ENCODE data around the gene TMEM218.

DNA sequence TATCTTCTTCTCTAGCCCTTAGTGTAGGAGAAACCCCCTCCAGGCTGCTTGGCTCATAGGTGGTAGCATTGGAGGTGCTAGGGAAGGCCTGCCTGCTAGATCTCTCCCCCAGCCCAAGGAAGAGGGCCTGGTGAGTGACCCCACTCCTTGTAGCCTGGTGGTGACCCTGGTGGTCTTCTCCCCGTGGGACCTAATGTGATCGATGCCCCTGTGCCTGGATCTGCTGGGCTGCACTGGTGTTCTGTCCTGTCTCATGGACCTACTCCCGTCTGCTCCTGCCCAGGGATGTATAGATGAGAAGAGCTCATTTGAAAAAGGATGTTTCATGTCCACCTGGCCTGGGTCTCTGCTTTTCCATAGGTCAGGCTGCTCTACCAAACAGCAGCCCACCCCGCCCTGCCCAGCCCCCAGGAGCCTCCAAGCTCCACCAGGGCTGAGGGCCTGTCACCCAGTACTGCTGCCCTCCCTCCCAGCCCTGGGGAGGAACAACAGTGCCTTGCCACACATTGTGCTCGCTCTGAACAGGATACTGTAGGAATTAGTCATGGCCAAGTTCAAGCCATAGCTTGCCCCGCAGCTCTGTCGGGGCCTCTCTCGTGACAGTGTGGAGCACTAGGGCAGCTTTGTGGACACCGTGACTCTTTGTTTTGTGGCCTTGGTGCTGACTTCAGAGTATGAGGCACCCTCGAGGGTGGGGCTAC is 28.7 kb downstream of the TMEM218 start:
- TF ChIP-seq, protein P1, sequence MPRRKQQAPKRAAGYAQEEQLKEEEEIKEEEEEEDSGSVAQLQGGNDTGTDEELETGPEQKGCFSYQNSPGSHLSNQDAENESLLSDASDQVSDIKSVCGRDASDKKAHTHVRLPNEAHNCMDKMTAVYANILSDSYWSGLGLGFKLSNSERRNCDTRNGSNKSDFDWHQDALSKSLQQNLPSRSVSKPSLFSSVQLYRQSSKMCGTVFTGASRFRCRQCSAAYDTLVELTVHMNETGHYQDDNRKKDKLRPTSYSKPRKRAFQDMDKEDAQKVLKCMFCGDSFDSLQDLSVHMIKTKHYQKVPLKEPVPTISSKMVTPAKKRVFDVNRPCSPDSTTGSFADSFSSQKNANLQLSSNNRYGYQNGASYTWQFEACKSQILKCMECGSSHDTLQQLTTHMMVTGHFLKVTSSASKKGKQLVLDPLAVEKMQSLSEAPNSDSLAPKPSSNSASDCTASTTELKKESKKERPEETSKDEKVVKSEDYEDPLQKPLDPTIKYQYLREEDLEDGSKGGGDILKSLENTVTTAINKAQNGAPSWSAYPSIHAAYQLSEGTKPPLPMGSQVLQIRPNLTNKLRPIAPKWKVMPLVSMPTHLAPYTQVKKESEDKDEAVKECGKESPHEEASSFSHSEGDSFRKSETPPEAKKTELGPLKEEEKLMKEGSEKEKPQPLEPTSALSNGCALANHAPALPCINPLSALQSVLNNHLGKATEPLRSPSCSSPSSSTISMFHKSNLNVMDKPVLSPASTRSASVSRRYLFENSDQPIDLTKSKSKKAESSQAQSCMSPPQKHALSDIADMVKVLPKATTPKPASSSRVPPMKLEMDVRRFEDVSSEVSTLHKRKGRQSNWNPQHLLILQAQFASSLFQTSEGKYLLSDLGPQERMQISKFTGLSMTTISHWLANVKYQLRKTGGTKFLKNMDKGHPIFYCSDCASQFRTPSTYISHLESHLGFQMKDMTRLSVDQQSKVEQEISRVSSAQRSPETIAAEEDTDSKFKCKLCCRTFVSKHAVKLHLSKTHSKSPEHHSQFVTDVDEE (CRISPR knock-in tag; IDR thresholded peaks at IDR 0.05), result no peak
- TF ChIP-seq CSDC2 (CRISPR knock-in tag; IDR thresholded peaks at IDR 0.05) (no peak), SNAI2 (CRISPR knock-in tag; IDR thresholded peaks at IDR 0.05) (no peak), BACH2 (CRISPR knock-in tag; IDR thresholded peaks at IDR 0.05; ENCODE audit: borderline replicate concordance) (no peak), TOX (CRISPR knock-in tag; IDR thresholded peaks at IDR 0.05; ENCODE audit: borderline replicate concordance) (no peak), ZFP3 (CRISPR knock-in tag; IDR thresholded peaks at IDR 0.05) (no peak), ZFP30 (CRISPR knock-in tag; IDR thresholded peaks at IDR 0.05) (no peak), ZNF8 (CRISPR knock-in tag; IDR thresholded peaks at IDR 0.05) (no peak), OSR1 (CRISPR knock-in tag; IDR thresholded peaks at IDR 0.05) (no peak), TCF4 (CRISPR knock-in tag; IDR thresholded peaks at IDR 0.05; ENCODE audit: borderline replicate concordance) (no peak)
- TF ChIP-seq, protein P2, sequence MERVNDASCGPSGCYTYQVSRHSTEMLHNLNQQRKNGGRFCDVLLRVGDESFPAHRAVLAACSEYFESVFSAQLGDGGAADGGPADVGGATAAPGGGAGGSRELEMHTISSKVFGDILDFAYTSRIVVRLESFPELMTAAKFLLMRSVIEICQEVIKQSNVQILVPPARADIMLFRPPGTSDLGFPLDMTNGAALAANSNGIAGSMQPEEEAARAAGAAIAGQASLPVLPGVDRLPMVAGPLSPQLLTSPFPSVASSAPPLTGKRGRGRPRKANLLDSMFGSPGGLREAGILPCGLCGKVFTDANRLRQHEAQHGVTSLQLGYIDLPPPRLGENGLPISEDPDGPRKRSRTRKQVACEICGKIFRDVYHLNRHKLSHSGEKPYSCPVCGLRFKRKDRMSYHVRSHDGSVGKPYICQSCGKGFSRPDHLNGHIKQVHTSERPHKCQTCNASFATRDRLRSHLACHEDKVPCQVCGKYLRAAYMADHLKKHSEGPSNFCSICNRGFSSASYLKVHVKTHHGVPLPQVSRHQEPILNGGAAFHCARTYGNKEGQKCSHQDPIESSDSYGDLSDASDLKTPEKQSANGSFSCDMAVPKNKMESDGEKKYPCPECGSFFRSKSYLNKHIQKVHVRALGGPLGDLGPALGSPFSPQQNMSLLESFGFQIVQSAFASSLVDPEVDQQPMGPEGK (CRISPR knock-in tag; IDR thresholded peaks at IDR 0.05; ENCODE audit: borderline replicate concordance), result no peak

Measured in SK-N-SH treated with all-trans-retinoic acid at 6 μM for 48 hours (cell line).